SKM-1 treated with dmso at 0.1 percent for 144 hours (cell line): ENCODE results near the gene LARP4B.
"Not testable (repeated sequence)": the region's sequence is repeated elsewhere in the genome, so short reads cannot be mapped to it uniquely, and the experiment has no call there.

Experiments used
- DNase-seq: peaks from one replicate; lab custom pipeline; 2025; ENCODE audit not compliant: unreplicated experiment; lab: John Stamatoyannopoulos, UW

Gene LARP4B

DNA sequence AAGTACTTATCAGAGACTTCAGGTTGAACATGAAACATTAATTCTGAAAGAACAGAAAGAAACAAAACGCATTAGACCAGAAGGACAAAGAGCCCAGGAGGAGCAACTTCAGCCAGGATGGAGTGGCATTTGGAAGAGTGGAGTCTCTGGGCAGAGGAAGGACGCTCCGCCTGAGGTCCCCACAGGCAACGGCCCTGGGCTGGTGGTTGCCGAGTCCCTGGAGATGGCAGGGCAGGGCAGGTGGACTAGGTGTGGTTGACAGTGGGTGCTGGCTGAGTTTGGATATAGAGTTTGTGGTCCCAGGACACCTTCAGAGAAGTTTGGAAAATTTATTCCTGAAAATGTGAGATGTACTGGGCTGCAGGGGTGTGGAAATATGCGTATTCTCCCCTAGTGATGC is 27.4 kb upstream of the LARP4B start:
- no peak for DNase-seq

DNA sequence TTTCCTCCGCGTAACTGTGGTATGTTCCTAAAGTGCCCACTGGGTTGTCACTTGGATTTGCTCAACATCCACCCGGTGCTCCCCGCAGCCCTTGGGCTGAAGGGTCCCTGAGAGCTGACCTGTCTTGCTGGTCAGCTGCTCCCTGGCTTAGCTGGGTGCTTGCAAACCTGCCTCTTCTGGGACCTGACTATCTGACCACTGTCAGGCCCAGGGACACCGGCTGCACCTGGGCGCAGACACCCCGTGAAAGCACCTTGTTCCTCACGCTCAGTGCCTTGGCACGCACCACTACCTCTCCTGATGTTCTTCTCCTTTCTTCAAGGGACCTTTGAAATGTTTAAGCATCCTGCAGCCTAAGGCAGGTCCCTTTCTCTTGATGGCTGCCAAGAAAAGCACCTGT is 26.6 kb upstream of the LARP4B start:
- DNase-seq: no peak

DNA sequence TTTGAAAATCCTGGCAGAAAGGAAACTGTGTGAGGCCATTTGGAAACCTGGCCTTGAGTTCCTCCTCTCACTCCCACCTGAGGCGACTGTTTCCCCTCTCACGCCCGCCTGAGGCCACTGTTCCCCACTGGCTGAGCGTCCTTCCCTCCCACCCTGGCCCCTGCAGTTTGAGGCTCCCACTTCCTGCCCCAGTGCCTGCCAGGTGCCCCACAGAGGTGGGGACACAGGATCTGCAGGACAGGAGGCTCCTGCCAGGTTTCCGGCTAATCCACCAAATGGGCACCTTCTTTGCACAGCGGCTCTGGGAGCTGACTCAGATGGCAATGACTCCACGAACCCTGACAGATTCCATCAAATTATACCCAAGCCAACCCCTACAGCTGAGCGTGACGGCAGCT is 24.3 kb upstream of the LARP4B start:
- no peak for DNase-seq

DNA sequence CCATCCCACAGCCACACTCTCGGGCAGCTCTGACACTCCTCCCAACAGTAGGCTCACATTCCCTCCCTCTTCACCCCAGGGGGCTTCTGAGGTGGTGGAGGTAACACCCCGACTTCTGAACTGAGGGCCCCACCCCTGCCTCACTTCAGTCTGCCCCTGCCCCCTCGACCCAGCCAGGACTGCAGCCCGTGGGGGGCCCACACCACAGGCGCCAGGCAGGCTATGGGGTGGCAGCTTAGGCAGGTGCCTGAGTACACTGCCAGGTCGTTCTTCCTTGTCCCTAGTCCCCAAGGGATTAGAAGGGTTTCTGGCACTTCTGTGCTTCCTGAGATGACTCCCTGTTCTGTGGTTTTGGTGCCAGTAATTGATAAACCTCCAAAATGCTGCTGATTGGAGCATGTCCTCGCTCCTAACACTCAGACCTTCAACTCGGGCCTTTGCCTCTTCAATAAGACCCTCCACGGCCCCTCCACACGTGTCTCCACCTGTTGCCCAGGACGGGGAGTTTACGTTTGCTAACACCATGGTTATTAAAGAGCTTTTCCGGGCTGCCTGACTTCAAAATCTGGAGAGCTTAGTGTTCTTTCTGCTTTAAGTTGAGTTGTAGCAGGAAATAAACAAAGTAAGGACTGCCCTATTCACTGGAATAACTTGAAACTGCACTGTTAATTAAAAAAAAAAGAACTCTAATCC is 23.8 kb upstream of the LARP4B start:
- no peak for DNase-seq

DNA sequence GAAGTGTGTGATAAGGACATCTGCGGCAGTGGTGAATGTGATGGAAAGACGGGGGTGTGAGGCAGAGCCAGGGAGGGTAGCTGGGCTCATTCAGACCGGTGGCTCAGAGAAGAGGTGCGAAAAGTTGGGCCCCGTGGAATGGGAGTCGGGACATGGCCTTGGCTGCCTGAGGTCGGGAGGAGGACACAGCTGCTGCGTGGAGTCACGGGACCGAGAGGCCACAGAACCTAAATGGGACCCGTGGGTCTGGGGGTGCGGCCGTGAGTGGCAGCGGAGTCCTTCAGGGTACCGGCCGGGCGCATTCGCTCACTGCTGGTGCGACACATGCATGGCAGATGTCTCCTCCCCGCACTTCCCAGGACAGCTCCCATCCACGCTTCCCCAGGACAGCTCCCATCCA is 22.9 kb upstream of the LARP4B start:
- no peak for DNase-seq

DNA sequence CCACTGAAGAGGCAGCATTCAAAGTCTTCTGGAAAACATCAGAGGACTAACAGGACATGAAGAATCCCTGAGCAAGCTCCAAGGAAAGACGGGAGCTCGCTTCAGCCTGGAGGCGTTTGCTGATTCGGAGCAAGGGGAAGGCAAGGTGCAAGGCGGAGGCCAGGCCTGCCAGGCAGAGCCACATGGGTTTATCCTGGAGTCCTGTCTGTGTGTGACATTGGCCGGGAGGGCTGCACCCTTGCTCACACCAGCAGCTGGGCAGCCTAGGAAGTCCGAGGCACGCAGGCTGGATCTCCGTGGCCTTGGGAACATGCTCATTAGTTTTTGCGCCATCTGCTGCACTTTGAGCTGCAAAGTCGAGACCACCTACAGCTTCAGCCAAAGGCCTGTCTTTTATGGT is 22.3 kb upstream of the LARP4B start:
- DNase-seq: no peak

DNA sequence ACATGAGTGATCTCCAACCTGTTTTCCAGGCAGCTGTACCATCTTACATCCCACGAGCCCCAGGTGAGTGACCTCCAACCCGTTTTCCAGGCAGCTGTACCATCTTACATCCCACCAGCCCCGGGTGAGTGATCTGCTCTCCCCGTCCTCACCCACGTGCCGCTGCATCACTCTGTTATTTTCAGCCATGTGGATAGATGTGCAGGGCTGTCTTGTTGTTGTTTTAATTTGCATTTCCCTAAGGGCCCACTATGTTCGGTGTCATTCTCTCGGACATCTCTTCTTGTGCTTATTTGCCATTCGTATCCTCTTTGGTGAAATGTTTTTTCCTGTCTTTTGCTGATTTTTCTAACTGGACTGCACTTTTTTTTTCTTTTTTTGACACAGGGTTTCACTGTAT is 17.9 kb upstream of the LARP4B start:
- no peak for DNase-seq

DNA sequence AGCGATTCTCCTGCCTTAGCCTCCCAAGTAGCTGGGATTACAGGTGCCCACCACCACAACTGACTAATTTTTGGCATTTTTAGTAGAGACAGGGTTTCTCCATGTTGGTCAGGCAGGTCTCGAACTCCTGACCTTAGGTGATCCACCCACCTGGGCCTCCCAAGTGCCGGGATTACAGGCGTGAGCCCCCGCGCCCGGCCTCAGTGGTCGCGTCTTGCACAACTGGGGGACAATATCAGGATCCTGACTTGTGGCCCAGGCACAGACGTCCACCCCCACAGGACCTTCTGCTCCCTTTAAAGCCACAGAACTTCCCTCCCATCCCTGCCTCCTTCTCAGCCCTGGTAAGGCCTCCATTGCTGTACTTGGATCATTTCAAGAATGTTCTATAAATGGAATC is 16.8 kb upstream of the LARP4B start:
- DNase-seq: no peak

DNA sequence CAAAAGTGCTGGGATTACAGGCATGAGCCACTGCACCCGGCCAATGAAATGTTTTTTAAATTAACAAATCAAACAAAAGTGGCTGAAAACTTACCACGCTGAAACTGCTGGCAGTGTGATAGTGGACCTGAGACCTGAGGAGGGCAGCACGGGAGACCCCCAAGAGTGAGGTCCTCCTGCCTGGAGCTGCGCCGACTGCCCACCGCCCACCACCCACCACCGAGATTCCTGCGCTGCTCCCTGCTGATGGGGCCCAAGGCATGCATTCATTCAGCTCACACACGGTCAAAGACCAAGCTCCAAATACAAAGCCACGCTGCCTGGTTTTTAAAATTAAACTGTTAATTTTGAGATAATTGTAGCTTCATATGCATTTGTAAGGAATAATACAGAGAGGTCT is 16.4 kb upstream of the LARP4B start:
- no peak for DNase-seq

DNA sequence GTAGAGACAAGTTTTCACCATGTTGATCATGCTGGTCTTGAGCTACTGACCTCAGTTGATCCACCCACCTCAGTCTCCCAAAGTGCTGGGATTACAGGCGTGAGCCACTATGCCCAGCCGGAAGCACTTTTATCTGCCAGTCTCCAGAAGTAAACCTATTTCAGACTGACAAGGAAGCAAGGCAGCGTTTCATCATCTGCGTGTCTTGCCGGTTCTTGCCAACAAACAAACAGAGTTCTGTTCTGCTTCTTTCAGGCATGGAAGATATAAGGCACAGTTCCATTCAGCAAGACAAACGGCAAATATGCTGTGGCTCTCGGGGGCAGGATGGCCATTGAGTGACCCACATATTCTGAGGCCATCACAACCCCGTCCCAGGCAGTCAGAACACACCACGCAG is 15.5 kb upstream of the LARP4B start:
- no peak for DNase-seq

DNA sequence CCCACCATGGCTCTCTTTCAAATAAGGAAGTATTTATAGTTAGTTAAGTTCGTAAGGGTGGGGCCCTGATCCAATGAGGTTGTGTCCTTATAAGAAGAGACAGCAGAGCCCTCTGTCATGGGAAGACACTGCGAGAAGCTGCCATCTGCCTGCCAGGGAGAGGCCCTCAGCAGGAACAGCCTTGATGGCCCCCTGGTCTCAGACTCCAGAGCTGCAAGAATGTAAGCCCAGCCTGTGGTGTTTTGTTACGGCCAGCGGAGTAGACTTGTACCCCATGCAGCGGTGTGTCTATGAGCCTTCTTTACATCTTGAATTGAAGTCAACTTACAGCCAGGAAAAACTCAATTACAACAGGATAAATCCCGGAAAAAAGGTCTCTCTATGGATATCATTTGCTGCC is 14.3 kb upstream of the LARP4B start:
- no peak for DNase-seq

DNA sequence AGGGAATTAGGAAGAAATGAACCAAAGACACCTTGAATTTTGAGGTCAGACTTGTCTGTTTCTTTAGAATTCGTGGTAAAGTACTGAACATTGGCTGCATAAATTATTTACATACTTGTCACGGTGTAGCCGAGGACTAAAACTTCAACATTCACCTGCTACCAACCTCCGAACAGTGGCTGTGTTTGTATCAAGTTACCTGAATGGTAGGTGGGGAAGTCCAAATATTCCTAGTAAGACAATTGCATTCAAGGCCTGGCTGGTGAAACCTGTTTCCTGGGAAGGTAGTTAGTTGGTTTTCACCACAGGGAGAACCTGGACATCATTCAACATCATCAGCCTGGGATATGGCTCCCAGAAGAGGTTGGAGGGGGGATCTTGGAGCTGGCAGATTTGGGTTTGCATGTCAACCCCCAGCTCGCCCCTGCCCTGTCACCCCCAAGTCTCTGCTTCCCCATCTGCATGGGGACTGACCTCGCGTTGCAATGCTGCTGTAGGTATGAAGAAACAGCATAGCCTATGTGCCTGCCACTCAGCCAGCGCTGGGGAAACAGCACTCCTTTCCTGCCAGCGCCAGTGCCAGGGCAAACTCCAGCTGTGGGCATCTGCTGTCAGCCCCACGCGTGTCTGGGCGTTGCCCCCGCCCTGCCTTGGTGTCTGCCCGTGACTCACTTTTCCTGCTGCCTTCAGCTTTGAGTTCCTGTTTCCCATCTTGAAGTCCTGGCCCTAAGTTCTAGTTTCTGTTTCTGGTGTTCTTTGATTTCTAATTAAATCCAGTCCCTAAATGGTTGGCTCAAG is 12.7 kb upstream of the LARP4B start:
- DNase-seq: peak; percentile 18

DNA sequence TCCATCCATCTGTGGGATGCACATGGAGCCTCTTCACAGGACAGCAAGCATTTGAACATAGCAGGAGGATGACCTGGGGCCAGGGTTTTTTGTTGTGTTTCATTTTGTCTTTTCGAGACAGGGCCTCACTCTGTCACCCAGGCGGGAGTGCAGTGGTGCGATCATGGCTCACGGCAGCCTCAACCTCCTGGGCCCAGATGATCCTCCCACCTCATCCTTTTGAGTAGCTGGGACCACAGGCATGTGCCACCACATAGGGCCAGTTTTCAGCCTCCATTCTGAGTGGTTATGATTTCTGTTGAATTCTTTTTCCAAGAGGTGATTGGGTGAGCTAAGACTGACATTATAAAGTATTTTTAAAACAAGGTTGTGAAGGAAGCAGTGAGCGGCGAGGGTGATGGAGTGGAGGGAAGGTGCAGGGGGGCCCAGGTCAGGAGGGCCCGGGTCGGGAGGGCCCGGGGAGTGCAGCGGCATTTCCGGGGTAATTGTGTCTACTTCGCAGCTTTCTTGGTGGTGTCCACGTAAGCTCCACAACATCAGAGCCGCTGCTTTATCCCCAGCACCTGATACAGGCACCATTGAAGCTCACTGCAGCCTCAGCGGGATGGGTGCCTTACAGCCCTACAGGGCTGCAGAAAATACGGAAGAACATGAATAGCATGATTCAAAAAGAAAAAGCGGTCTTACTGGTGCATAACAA is 12.0 kb upstream of the LARP4B start:
- no peak for DNase-seq

DNA sequence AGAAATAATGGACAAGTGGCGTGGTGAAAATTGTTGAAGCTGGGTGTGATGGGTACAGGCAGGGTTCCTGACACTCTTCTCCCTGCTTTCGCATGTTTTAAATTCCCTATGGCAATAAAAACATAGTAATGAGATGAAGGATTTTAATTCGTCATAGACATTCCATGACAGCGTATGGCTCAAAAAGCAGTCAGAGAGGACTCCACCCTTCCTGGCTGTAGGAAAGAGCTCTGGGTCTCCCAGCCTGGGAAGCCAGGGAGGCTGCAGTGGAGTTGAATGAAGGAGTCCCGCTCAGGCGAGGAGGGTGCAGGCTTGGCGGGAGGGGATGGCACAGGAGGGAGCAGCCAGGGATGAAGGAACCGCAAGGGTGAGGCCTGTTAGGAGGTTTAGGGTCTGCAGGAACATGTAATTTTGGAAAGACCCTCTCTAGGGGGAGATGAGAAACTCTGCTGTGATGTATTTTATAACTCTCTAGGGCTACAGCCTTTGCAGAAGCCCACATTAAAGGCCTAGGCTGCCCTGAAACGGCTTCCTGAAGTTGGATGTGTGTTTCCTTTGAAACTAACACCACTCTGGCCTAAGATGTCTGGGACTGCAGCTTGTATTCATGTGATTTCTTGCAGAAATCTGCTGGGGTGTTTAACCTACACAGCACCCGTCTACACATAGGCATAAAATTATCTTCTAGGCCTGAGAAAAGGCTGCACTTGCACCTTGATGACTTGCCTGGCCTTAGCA is 7.6 kb upstream of the LARP4B start:
- DNase-seq: no peak

DNA sequence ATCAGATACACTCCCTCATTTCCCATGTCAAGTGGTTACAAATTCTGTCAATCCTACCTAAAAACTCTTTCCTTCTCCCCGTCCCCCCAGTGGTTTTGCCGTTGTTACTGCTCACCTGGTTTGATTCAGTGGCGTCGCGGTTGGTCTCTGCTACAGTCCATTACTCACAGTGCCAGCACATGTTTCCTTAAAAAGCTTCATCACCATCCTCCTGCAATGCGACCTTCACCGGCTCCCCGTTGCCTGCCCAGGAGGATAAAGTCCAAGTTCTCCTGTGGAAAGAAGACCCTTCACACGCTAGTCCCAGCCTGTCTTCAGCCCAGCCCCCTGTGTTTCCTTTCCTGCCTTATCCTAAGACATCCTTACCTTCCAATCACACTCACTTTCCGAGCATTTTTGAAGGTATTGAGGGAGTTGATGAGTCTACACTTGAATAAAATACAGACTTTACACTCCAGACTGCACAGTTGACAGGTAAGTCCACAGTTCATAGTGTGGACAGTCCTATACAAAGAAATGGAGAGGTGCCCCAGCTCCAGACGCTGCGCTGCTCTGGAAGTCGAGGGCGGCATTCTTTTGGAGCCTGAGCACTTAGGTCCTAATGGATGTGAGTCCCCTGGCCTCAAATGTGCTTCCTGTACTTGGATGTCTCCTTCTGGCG is 3.4 kb upstream of the LARP4B start:
- DNase-seq: no peak

DNA sequence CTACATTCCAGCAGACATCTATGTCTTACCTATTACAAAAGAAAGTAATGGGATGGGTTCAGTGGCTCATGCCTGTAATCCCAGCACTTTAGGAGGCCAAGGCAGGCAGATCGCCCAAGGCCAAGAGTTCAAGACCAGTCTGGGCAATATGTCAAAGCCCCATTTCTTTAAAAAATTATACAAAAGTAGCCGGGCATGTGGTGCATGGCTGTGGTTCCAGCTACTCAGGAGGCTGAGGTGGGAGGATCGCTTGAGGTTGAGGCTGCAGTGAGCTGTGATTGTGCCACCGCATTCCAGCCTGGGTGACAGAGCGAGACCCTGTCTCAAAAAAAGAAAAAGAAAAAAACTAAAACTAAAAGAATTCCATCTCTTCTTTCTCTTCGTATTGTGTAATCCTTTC is 2.7 kb upstream of the LARP4B start:
- DNase-seq: not testable (repeated sequence)

DNA sequence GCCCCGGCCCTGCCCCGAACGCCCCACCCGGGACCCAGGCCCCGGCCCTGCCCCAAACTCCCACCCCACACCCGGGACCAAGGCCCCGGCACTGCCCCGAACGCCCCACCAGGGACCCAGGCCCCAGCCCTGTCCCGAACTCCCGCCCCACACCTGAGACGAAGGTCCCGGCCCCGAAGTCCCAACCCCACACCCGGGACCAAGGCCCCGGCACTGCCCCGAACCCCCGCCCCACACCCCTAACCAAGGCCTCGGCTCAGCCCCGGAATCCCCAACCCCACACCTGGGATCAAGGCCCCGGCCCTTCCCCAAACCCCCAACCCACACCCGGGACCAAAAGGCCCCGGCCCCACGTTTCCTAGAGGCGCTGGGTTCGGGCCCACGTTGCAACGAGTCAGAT is 1.1 kb upstream of the LARP4B start:
- no peak for DNase-seq

DNA sequence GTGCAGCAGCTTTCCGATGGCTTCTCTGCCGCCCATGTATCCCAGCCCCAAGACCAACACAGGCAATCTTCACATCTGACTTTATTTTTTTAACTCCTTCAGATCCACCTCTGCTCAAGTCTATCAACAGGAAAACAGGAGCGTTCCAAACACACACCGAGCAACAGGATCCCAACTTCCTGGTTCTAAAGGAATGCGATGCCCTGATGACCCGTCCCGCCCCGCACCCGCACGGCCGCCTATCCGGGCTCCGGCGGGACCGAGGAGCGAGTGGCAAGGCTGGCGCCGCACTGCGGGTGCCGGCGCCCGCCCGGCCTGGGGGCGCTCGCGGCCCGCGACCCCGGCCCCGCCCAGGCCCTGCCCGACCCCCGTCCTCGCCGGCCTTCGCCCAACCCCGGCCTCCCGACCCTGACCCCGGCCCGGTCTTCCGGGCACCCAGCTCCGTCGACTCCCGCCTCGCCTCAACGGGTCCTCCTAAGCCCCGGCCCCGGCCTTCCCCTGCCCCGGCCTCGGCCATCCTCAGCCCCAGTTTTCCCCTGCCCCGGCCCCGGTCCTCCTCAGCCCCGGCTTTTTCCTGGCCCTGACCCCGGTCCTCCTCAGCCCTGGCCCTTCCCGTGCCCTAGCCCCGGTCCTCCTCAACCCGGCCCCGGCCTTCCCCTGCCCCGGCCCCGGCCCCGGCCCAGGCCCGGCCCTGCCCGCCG is 730 bp downstream of the LARP4B start:
- DNase-seq: no peak

DNA sequence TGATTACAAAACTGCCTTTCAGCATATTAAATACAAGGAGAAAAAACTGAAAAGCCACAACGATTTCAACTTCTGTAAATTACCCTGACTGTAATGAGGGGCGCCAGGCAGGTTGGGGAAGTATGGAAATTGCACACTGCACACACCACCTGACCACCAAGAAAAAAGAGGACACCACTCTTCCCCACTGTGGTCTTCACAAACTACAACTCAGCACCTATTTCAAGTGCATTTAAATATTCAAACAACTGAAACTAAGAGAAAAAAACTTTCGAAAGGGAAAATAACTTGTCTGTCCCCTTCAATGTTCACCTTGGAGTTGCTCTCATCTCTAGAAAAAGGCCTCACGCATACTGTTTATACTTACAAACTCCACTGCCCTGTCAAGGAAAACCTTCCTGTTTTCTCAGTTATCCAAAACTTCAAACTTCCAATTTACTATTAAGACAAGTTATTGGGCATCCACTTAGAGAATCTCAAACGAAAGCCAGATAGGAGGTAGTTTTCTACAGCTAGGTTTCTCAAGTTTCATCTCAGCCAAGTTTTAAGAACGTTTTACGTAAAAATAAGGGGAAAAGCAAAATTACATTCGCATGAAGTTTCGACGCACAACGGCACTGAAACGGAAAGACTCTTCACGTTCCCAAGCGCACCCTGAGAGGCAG is 1.4 kb downstream of the LARP4B start:
- peak; percentile 41 for DNase-seq

DNA sequence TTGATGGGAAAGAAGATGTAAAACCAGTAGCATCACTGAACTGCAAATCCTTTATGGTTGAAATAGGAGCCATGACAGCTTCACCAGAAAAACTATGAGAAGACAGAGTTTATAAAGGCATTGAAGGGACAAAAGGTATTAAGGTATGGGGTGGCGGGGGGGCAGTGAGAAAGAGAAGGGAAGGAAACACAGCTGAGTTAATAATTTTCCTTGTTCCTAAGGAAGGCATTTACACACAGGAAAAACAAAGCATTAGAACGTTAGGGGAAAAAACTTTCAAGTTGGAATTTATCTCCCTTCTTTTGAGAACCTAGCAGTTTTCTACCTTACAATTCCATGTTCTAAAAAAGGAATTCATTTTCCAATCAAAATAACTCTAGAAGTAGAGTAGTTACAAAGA is 4.4 kb downstream of the LARP4B start:
- no peak for DNase-seq
